GM23338 (cell line): Measurements from ENCODE around the gene SNUPN. TPM values are rescaled to one million over a fixed set of nuclear protein-coding genes. Genes with fewer than 3 reads are reported as not detected.
"Not testable (repeated sequence)": the region's sequence is repeated elsewhere in the genome, so short reads cannot be mapped to it uniquely, and the experiment has no call there.

Experiments used
- ATAC-seq: fragments of 200-7000 bp; cut with Tn5 transposase; 3 replicates; pipeline ENCODE4 v1.9.1; 2020
- DNase-seq: peaks from one replicate; pipeline ENCODE4 v3.0.0-alpha.2; 2015; ENCODE audit warnings: low spot score
- H2AFZ ChIP-seq: fragments of 200-600 bp; sonication (generic); 2 replicates; pipeline ENCODE4 v1.8.0; 2016; ENCODE audit warnings: antibody characterized with exemption, mild to moderate bottlenecking, moderate library complexity
- H3F3A ChIP-seq: fragments of 200-600 bp; sonication (generic); replicated peaks from 2 replicates; pipeline ENCODE4 v1.8.0; 2017; ENCODE audit warnings: antibody characterized with exemption, mixed run types, low read depth
- H3K27ac ChIP-seq: fragments of 200-600 bp; sonication (generic); 2 replicates; pipeline ENCODE4 v1.6.1; 2016; ENCODE audit warnings: low read depth
- H3K27me3 ChIP-seq: fragments of 200-600 bp; sonication (generic); 2 replicates; pipeline ENCODE4 v1.8.0; 2016; ENCODE audit warnings: mild to moderate bottlenecking, mixed run types, moderate library complexity; ENCODE audit not compliant: insufficient read depth
- H3K36me3 ChIP-seq: fragments of 200-600 bp; sonication (generic); 2 replicates; pipeline ENCODE4 v1.8.0; 2016; ENCODE audit warnings: mild to moderate bottlenecking; ENCODE audit not compliant: insufficient read depth
- H3K4me1 ChIP-seq: fragments of 200-600 bp; sonication (generic); 2 replicates; pipeline ENCODE4 v1.8.0; 2016; ENCODE audit warnings: mild to moderate bottlenecking, moderate library complexity; ENCODE audit not compliant: insufficient read depth
- H3K4me2 ChIP-seq: fragments of 200-600 bp; sonication (generic); 2 replicates; pipeline ENCODE4 v1.7.1; 2017; ENCODE audit warnings: mixed run types
- H3K4me3 ChIP-seq: fragments of 200-600 bp; sonication (generic); 2 replicates; pipeline ENCODE4 v1.6.1; 2016; ENCODE audit warnings: mixed run types
- H3K79me2 ChIP-seq: fragments of 200-600 bp; sonication (generic); replicated peaks from 2 replicates; pipeline ENCODE4 v1.8.0; 2017; ENCODE audit warnings: mild to moderate bottlenecking; ENCODE audit not compliant: insufficient read depth
- H3K9me2 ChIP-seq: fragments of 200-600 bp; sonication (generic); 2 replicates; pipeline ENCODE4 v1.8.0; 2017; ENCODE audit not compliant: insufficient read depth
- H4K20me1 ChIP-seq: fragments of 200-600 bp; sonication (generic); replicated peaks from 2 replicates; pipeline ENCODE4 v1.8.0; 2017; ENCODE audit warnings: mild to moderate bottlenecking; ENCODE audit not compliant: insufficient read depth
- H3K27ac Mint-ChIP-seq: 2 replicates; pipeline ENCODE4 v1.8.0; 2020; ENCODE audit warnings: inconsistent platforms, mild to moderate bottlenecking, moderate library complexity, mixed read lengths
- H3K27me3 Mint-ChIP-seq: 3 replicates; pipeline ENCODE4 v1.8.0; 2022; ENCODE audit warnings: low read depth, mild to moderate bottlenecking, moderate library complexity, mixed read lengths, inconsistent platforms; ENCODE audit not compliant: insufficient read depth, poor library complexity
- H3K36me3 Mint-ChIP-seq: 3 replicates; pipeline ENCODE4 v1.8.0; 2021; ENCODE audit warnings: low read depth, mild to moderate bottlenecking, inconsistent platforms, moderate library complexity, mixed read lengths
- H3K4me1 Mint-ChIP-seq: 3 replicates; pipeline ENCODE4 v1.8.0; 2020; ENCODE audit warnings: mild to moderate bottlenecking, inconsistent platforms, mixed read lengths
- H3K4me3 Mint-ChIP-seq: 3 replicates; pipeline ENCODE4 v1.8.0; 2021; ENCODE audit warnings: moderate library complexity, mild to moderate bottlenecking, inconsistent platforms, mixed read lengths
- H3K9me3 Mint-ChIP-seq: 3 replicates; pipeline ENCODE4 v1.8.0; 2020; ENCODE audit warnings: moderate library complexity, mild to moderate bottlenecking, inconsistent platforms, mixed read lengths
- CREB1 ChIP-seq: fragments of 250-450 bp; sonication (Bioruptor Pico); IDR thresholded peaks from 2 replicates; pipeline ENCODE4 v1.5.0; 2020; ENCODE audit warnings: low read depth, mild to moderate bottlenecking, moderate library complexity
- CTCF ChIP-seq, 2 experiments: fragments of 200-600 bp in 1 of 2; sonication (generic) in 1 of 2; conservative IDR thresholded peaks; 2 replicates each; pipeline versions ENCODE4 v1.5.1 to v1.6.1; 2016 to 2017; ENCODE audit warnings: antibody characterized with exemption in 2 of 2, low read depth in 2 of 2, mild to moderate bottlenecking in 2 of 2, moderate library complexity in 1 of 2
- ETS1 ChIP-seq: IDR thresholded peaks from 2 replicates; pipeline ENCODE4 v1.6.1; 2016; ENCODE audit warnings: antibody characterized with exemption
- EZH2phosphoT487 ChIP-seq: fragments of 200-600 bp; sonication (generic); IDR thresholded peaks from one replicate; pipeline ENCODE4 v1.8.1; 2018; ENCODE audit warnings: antibody characterized with exemption; ENCODE audit not compliant: unreplicated experiment
- JUNB ChIP-seq: IDR thresholded peaks from one replicate; pipeline ENCODE4 v1.6.1; 2016; ENCODE audit warnings: antibody characterized with exemption; ENCODE audit not compliant: unreplicated experiment
- POLR2AphosphoS5 ChIP-seq: IDR thresholded peaks from 2 replicates; pipeline ENCODE4 v1.6.1; 2016; ENCODE audit warnings: antibody characterized with exemption, low read depth
- ZNF331 ChIP-seq: fragments of 250-450 bp; sonication (Bioruptor Pico); IDR thresholded peaks from 2 replicates; pipeline ENCODE4 v1.5.0; 2020; ENCODE audit warnings: low read depth, mild to moderate bottlenecking, moderate library complexity
- ZNF462 ChIP-seq: fragments of 250-450 bp; sonication (Bioruptor Pico); IDR thresholded peaks from 2 replicates; pipeline ENCODE4 v1.5.0; 2020; ENCODE audit warnings: mild to moderate bottlenecking, moderate library complexity
- polyA plus RNA-seq: library from polyadenylated mRNA; unstranded; fragments of >200 nt; fragmentation: Nextera tagmentation; extraction: Ambion mirVana; gene quantifications from 2 replicates; pipeline ENCODE4 v1.2.1, GENCODE V29; 2016
- total RNA-seq: library from RNA; depleted of rRNA; stranded (reverse); fragments of >200 nt; shearing (Covaris generic); gene quantifications from 2 replicates; pipeline ENCODE4 v1.2.3, GENCODE V29; 2014

SNUPN gene
- total and polyA plus RNA-seq, 2 experiments from 2014 or later, result 20.5 to 27.7 TPM

GRCh38 chr15:75589071-75589470, 36.5 kb downstream of the SNUPN start (continued):
- no peak for TF ChIP-seq ZNF462 (CRISPR knock-in tag)
- TF ChIP-seq JUNB, result no peak
- no peak for TF ChIP-seq ZNF331 (CRISPR knock-in tag)
- no peak for TF ChIP-seq EZH2phosphoT487
- TF ChIP-seq POLR2AphosphoS5, result no peak
- no peak for TF ChIP-seq CTCF (conservative IDR thresholded peaks at IDR 0.05; ENCODE audit: low read depth in 2 of 2)
- no peak for TF ChIP-seq ETS1
- TF ChIP-seq CREB1, result no peak

GRCh38 chr15:75586422-75586821, 39.1 kb downstream of the SNUPN start:
- not testable (repeated sequence) for H3K27ac Mint-ChIP-seq

More at GRCh38 chr15:75586422-75586821, 39.1 kb downstream of the SNUPN start:
- peaks cover 11% of the 10 kb centered on the region for H3K27me3 Mint-ChIP-seq
- not testable (repeated sequence) for H3K4me1 ChIP-seq, H3F3A ChIP-seq, H3K4me3 Mint-ChIP-seq, H3K36me3 ChIP-seq, H3K27me3 ChIP-seq, H3K9me3 Mint-ChIP-seq, ATAC-seq, H3K9me2 ChIP-seq, H3K4me1 Mint-ChIP-seq, H3K36me3 Mint-ChIP-seq, H3K79me2 ChIP-seq, DNase-seq, H3K4me3 ChIP-seq, H3K4me2 ChIP-seq, H3K27ac ChIP-seq, H4K20me1 ChIP-seq, H2AFZ ChIP-seq
